A549 (cell line): ENCODE data around the gene SMIM43. TPM values are rescaled to one million over a fixed set of nuclear protein-coding genes. Genes with fewer than 3 reads are reported as not detected.

ENCODE experiments used
- ATAC-seq, 2 experiments: fragments of 200-7000 bp in 1 of 2; fragments of >200 bp in 1 of 2; cut with Nextera tagmentation in 1 of 2; cut with Tn5 transposase in 1 of 2; 3 replicates each; pipeline versions ENCODE4 v1.8.0 to v1.9.1; 2018 to 2020; ENCODE audit warnings: mild to moderate bottlenecking in 1 of 2, moderate library complexity in 1 of 2
- CTCF ChIA-PET: fragments of 300-600 bp; sonication (Branson Sonifier 250); formaldehyde crosslinking; extraction: SDS; loops from one replicate; lab custom pipeline; 2021; ENCODE audit warnings: antibody characterized with exemption, inconsistent platforms; lab: Yijun Ruan, JAX
- POLR2A ChIA-PET: fragments of 350-600 bp; formaldehyde crosslinking; extraction: SDS; loops from one replicate; lab custom pipeline; 2021; ENCODE audit warnings: antibody characterized with exemption, inconsistent platforms; lab: Yijun Ruan, JAX
- DNase-seq, 2 experiments: peaks; one replicate each; pipeline versions ENCODE4 v3.0.0 to v3.0.0-alpha.2; 2011 to 2016; ENCODE audit warnings: low read depth in 1 of 2, low spot score in 1 of 2
- FAIRE-seq: peaks from 2 replicates; lab custom pipeline; 2011; peaks lifted over from hg19 to GRCh38; lab: Jason Lieb, UNC
- H3K27ac ChIP-seq, 2 experiments: fragments of >200 bp; sonication (Bioruptor Twin); formaldehyde crosslinking; 3 replicates each; pipeline ENCODE4 v1.5.1; 2016 to 2017
- H3K4me1 ChIP-seq: fragments of >200 bp; sonication (Bioruptor Twin); formaldehyde crosslinking; 3 replicates; pipeline ENCODE4 v1.6.1; 2016
- H3K4me2 ChIP-seq: fragments of >200 bp; sonication (Bioruptor Twin); formaldehyde crosslinking; 3 replicates; pipeline ENCODE4 v1.6.1; 2016
- H3K4me3 ChIP-seq: fragments of >200 bp; sonication (Bioruptor Twin); formaldehyde crosslinking; 3 replicates; pipeline ENCODE4 v1.5.1; 2016
- H3K9me3 ChIP-seq: fragments of >200 bp; sonication (Bioruptor Twin); formaldehyde crosslinking; 3 replicates; pipeline ENCODE4 v1.6.1; 2016
- ATOH8 ChIP-seq: fragments of 250-450 bp; sonication (Bioruptor Pico); IDR thresholded peaks from 2 replicates; pipeline ENCODE4 v1.5.0; 2020; ENCODE audit warnings: low read depth, mild to moderate bottlenecking, moderate library complexity
- BCL3 ChIP-seq: fragments of >200 bp; sonication (Bioruptor Twin); formaldehyde crosslinking; IDR thresholded peaks from 3 replicates; pipeline ENCODE4 v1.6.1; 2016
- CHD2 ChIP-seq: fragments of 150-350 bp; IDR thresholded peaks from 2 replicates; pipeline ENCODE4 v1.6.1; 2014; ENCODE audit warnings: low read length; ENCODE audit not compliant: partially characterized antibody
- EHF ChIP-seq: fragments of 250-450 bp; sonication (Bioruptor Pico); IDR thresholded peaks from 2 replicates; pipeline ENCODE4 v1.5.0; 2020; ENCODE audit warnings: mild to moderate bottlenecking
- EHMT2 ChIP-seq: fragments of 200-600 bp; sonication (generic); IDR thresholded peaks from 2 replicates; pipeline ENCODE4 v1.6.1; 2016; ENCODE audit warnings: antibody characterized with exemption, low read depth, mild to moderate bottlenecking, moderate library complexity
- ELK1 ChIP-seq: fragments of 150-350 bp; IDR thresholded peaks from 2 replicates; pipeline ENCODE4 v1.6.1; 2014; ENCODE audit warnings: low read depth, mild to moderate bottlenecking, low read length
- EP300 ChIP-seq, 2 experiments: fragments of >200 bp; sonication (Bioruptor Twin); formaldehyde crosslinking; IDR thresholded peaks; 2 replicates in 1 of 2; 3 replicates in 1 of 2; pipeline ENCODE4 v1.6.1; 2016 to 2017
- HOXB13 ChIP-seq: fragments of 250-450 bp; sonication (Bioruptor Pico); IDR thresholded peaks from 2 replicates; pipeline ENCODE4 v1.5.0; 2020; ENCODE audit warnings: low read depth, mild to moderate bottlenecking, moderate library complexity
- JUNB ChIP-seq: fragments of >200 bp; sonication (Bioruptor Twin); formaldehyde crosslinking; IDR thresholded peaks from 2 replicates; pipeline ENCODE4 v1.6.1; 2016
- KDM1A ChIP-seq: fragments of 200-600 bp; sonication (generic); IDR thresholded peaks from 2 replicates; pipeline ENCODE4 v1.6.1; 2016; ENCODE audit warnings: low read depth, mild to moderate bottlenecking
- MAFK ChIP-seq: fragments of 450-650 bp; IDR thresholded peaks from 2 replicates; pipeline ENCODE4 v1.6.1; 2014; ENCODE audit not compliant: partially characterized antibody
- MAZ ChIP-seq: fragments of 150-350 bp; IDR thresholded peaks from 2 replicates; pipeline ENCODE4 v1.6.1; 2014; ENCODE audit warnings: antibody characterized with exemption, low read depth, low read length, borderline replicate concordance
- NPAS2 ChIP-seq: fragments of 250-450 bp; sonication (Bioruptor Pico); IDR thresholded peaks from 2 replicates; pipeline ENCODE4 v1.8.0; 2022; ENCODE audit warnings: mild to moderate bottlenecking, moderate library complexity, borderline replicate concordance
- NR3C1 ChIP-seq: fragments of >200 bp; sonication (Bioruptor Twin); formaldehyde crosslinking; IDR thresholded peaks from 3 replicates; pipeline ENCODE4 v1.6.1; 2017
- PBX3 ChIP-seq: IDR thresholded peaks from 2 replicates; pipeline ENCODE4 v1.6.1; 2012
- POLR2AphosphoS2 ChIP-seq: conservative IDR thresholded peaks from 2 replicates; pipeline ENCODE4 v1.6.1; 2012; ENCODE audit warnings: low read length, improper control_type of control experiment, inconsistent platforms
- RCOR1 ChIP-seq: fragments of 150-350 bp; IDR thresholded peaks from 2 replicates; pipeline ENCODE4 v1.6.1; 2014; ENCODE audit warnings: antibody characterized with exemption, low read length, low read depth
- TFCP2L1 ChIP-seq: fragments of 250-450 bp; sonication (Bioruptor Pico); IDR thresholded peaks from 2 replicates; pipeline ENCODE4 v1.5.0; 2021; ENCODE audit warnings: mild to moderate bottlenecking
- USF2 ChIP-seq: fragments of 450-650 bp; IDR thresholded peaks from 2 replicates; pipeline ENCODE4 v1.6.1; 2014; ENCODE audit warnings: antibody characterized with exemption
- ZC3H11A ChIP-seq: fragments of 450-650 bp; IDR thresholded peaks from 2 replicates; pipeline ENCODE4 v1.6.1; 2014; ENCODE audit warnings: antibody characterized with exemption, mild to moderate bottlenecking
- ZFP36 ChIP-seq: fragments of 450-650 bp; IDR thresholded peaks from 2 replicates; pipeline ENCODE4 v1.6.1; 2014; ENCODE audit warnings: borderline replicate concordance; ENCODE audit not compliant: partially characterized antibody
- ZSCAN20 ChIP-seq: fragments of 250-450 bp; sonication (Bioruptor Pico); IDR thresholded peaks from 2 replicates; pipeline ENCODE4 v1.8.0; 2022; ENCODE audit warnings: mild to moderate bottlenecking, moderate library complexity
- WGBS: methylation state at CpG from one replicate; pipeline ENCODE4 v1.1.6; 2017; ENCODE audit errors: missing lambda C conversion rate; 5-methylcytosine and 5-hydroxymethylcytosine counted together
- polyA plus RNA-seq, 4 experiments: library from polyadenylated mRNA; depleted of rRNA in 3 of 4; stranded (reverse); fragments of >200 nt; fragmentation: RNase III in 1 of 4; extraction: RNeasy Plus Mini Kit Qiagen cat#74134 plus additional on column Dnase treatment in 1 of 4; gene quantifications; 2 replicates in 3 of 4; 3 replicates in 1 of 4; pipeline ENCODE4 v1.2.3, GENCODE V29; 2011 to 2017

Gene SMIM43
- polyA plus RNA-seq, 2 of the 4 experiments (the other 2 are of a cell fraction) = 0.12 to 0.45 TPM

GRCh38 chr4:121739575-121739974 lies 25.4 kb downstream of the SMIM43 start:
- TF ChIP-seq CHD2 (no peak), MAZ (no peak), EHF (CRISPR knock-in tag) (no peak), JUNB (no peak), HOXB13 (CRISPR knock-in tag) (no peak), NPAS2 (CRISPR knock-in tag) (no peak), PBX3 (no peak), EHMT2 (no peak), MAFK (no peak), KDM1A (no peak), NR3C1 (no peak), EP300 (IDR thresholded peaks at IDR 0.05) (no peak)
- POLR2A ChIA-PET = no interaction called here
- H3K4me1 ChIP-seq = no peaks in the 10 kb centered on the region
- ATAC-seq = no peak
- no peaks in the 10 kb centered on the region for H3K9me3 ChIP-seq
- CTCF ChIA-PET = interaction anchor here (1.3 to 1.9 kb wide), 3 partner anchors 12 to 369 kb away, joined by 4 to 6 read pairs (median 4); partner anchors contain the start of gene ANXA5
- no peak for DNase-seq
- H3K4me2 ChIP-seq = no peak overlapping the region
- H3K27ac ChIP-seq = no peak overlapping the region
- WGBS = 46% methylated on average over 2 of the region's 2 CpGs
- FAIRE-seq = no peak
- H3K4me3 ChIP-seq = no peak overlapping the region

GRCh38 chr4:121738780-121739535 lies 26.0 kb downstream of the SMIM43 start:
- Histone ChIP-seq H3K27ac (no peak overlapping the region), H3K4me3 (no peak overlapping the region), H3K4me1 (no peaks in the 10 kb centered on the region), H3K4me2 (no peak overlapping the region), H3K9me3 (no peaks in the 10 kb centered on the region)
- FAIRE-seq = no peak
- ChIA-PET CTCF (interaction anchor here (1.3 to 1.9 kb wide), 3 partner anchors 11 to 368 kb away, joined by 4 to 6 read pairs (median 4); partner anchors contain the start of gene ANXA5), POLR2A (no interaction called here)
- no peak for ATAC-seq
- no peak for DNase-seq
- TF ChIP-seq USF2 = peak; percentile 13; the same call in 1 of the 2 replicates
- no peak for TF ChIP-seq ZFP36
- no peak for TF ChIP-seq TFCP2L1 (CRISPR knock-in tag)
- 47% methylated on average over 2 of the region's 2 CpGs for WGBS

- H3K9me3 ChIP-seq = no peaks in the 10 kb centered on the region
- no peak for FAIRE-seq
- TF ChIP-seq KDM1A (no peak), ELK1 (no peak), ZSCAN20 (CRISPR knock-in tag) (no peak), ATOH8 (CRISPR knock-in tag) (no peak), PBX3 (no peak), POLR2AphosphoS2 (no peak), BCL3 (no peak), JUNB (no peak), ZC3H11A (no peak), ZFP36 (no peak), RCOR1 (no peak)
- H3K27ac ChIP-seq = no peak overlapping the region
- ChIA-PET CTCF (interaction anchor here (0.6 to 3.8 kb wide), 12 partner anchors 11 to 367 kb away, joined by 3 to 30 read pairs (median 4); no protein-coding TSS in a partner anchor), POLR2A (no interaction called here)
- no peak for DNase-seq
- WGBS = 61% methylated on average over 10 of the region's 10 CpGs
- ATAC-seq = no peak
- no peaks in the 10 kb centered on the region for H3K4me1 ChIP-seq
- no peak overlapping the region for H3K4me2 ChIP-seq
- H3K4me3 ChIP-seq = no peak overlapping the region
Measured at GRCh38 chr4:121737846-121738554, 27.0 kb downstream of the SMIM43 start.
